HL-60/S4 treated with phorbol 12-myristate 13-acetate at 8.2 ng/mL for 4 days and 3 days (cell line): ENCODE measurements around the gene MSANTD1.

Experiments used
- in situ Hi-C: fragments of 300-500 bp; cut with MboI; formaldehyde crosslinking; loops from 2 replicates; pipeline ENCODE4 v1.15.0; 2022; ENCODE audit warnings: low sequenced_read_pairs

MSANTD1 gene

DNA sequence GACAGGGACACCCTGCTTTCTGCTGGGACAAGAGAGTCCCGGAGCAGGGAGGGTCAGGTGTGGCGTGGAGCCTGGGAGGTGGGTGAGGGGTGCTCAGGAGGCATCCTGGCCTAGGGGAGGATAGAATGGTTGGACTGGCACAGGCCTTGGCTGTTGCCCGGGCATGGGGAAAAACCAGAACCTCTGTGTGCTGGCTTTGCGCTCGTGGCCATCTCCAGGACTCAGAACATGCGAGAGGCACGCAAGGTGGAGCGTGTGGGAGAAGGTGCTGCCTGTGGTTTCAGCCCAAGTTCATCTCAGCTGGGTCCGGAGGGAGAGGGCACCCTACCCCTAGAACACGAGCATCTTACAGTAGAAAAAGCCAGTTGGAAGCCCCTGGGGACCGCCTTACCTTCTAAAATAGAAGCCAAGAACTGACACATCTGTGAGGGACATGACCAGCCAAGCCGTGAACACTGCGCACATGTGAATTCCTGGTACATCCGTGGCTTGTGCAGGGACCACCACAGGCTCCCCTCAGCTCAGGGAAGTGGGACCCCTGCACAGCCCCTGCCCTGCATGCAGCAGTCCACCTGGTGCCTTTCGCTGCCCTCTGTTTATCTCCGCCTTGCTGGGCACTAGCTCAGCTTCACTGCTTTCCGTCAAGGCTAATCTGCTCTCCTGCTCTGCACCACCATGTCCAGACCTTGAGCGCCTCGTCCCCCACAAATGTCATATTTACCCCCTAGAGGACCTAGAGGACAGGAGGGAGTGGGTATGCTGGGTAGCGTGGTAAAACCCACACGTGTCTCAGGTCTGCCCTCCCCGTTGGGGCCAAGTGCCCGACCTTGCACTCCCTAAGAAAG is 13.5 kb downstream of the MSANTD1 start:
- in situ Hi-C loops: no loop called here

DNA sequence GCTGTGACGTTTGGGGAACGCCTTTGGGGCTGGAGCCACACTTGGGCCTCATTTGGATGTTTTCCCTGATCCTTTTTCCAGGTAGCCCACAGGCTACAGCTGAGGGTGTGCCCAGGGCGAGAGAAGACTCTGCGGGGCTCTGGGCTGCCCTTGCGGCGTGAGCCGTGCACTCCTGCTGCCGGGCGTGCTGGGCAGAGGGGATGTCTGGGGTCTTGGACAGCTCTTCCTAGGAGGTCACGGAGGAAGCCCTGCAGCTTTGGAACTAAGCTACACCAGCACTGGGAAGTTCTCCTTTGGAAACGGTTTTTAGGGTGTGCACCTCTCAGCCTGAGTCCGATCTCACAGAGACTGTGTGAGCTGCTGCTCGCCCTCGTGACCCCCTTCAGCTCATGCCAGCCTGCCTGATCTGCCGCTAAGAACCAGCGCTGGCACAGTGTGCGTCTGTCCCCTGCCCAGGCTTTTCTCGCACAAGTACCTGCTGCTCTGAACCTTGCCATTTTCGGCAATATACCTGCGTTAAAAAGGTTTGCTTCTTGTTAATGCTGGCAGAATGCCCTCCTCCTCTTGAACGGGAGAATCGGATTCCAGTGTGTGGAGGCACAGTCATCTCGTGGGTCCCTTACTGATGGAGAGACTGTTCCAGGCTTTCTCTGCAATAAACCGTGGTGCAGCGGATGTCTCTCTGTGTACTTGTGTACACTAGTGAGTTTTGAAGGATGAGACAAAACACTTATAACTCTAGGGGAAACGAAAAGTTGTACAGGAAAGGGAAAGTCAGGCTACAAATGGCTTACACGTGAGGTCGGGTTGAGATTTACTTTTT is 14.3 kb downstream of the MSANTD1 start:
- in situ Hi-C loops: no loop called here

DNA sequence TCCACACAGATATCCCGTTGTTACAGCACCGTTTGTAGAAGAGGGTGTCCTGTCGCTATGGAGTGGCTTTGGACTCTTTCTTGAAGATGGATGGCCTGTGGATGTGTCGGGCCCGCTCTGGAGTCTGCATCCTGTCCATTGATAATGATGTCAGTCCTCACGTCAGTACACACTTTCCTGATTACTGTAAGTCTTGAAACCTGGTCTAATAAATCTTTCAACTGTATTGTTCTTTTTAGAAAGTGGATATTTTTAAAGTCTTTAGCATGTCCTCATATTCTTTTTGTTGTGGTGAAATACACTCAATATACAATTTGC is 14.9 kb downstream of the MSANTD1 start:
- in situ Hi-C loops: no loop called here

GRCh38 chr4:3266076-3266475 is 17.1 kb downstream of the MSANTD1 start:
- in situ Hi-C loops: no loop called here

DNA sequence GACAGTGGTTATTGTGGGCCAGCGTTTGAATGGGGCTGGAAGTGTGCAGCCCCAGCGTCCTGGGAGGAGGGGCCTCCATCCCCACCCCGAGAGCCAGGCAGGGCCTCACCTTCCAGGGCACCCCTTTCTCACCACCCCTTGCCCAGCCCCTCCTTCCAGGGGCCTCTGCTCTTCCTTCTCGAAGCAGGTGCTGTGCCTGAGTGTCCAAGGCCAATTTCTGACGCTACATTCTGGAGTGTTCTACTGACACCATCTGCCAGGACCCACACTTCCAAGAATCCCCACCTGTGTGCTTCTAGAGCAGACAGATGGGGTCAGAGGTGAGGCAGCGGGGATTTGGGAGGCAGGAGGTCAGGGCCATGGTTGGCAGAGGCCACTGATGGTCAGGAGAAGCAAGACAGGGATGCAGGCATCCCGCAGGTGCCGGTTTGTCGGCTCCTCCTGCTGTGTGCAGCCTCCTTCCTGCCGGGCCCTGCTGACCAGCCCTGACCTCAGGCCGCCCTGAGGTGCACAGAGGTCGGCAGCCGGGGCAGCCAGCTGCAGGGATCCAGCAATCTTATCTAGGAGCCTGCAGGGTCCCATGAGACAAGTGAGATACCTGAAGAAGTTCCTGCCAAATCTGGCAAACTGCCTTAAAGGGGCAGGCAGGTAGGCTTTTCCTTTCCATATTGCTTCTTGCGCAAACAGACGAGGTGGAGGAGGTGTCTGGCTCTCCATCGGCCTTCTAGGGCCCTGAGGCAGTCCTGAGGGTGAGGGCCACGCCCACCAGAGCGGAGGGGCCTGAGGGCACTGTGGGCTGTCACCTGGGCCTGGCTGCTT is 18.8 kb downstream of the MSANTD1 start:
- in situ Hi-C loops: no loop called here

- in situ Hi-C loops: no loop called here
Measured at GRCh38 chr4:3268395-3269104, 19.6 kb downstream of the MSANTD1 start.

- in situ Hi-C loops: no loop called here
Measured at GRCh38 chr4:3269105-3269927, 20.4 kb downstream of the MSANTD1 start.

GRCh38 chr4:3269991-3270611 is 21.1 kb downstream of the MSANTD1 start:
- in situ Hi-C loops: no loop called here

GRCh38 chr4:3271131-3271530 is 22.2 kb downstream of the MSANTD1 start:
- in situ Hi-C loops: no loop called here

- in situ Hi-C loops: no loop called here
Measured at GRCh38 chr4:3276986-3277385, 28.0 kb downstream of the MSANTD1 start.

GRCh38 chr4:3280466-3280865 is 31.5 kb downstream of the MSANTD1 start:
- in situ Hi-C loops: no loop called here

- in situ Hi-C loops: no loop called here
Measured at GRCh38 chr4:3283483-3283882, 34.5 kb downstream of the MSANTD1 start.

- in situ Hi-C loops: no loop called here
Measured at GRCh38 chr4:3283916-3284315, 35.0 kb downstream of the MSANTD1 start.

DNA sequence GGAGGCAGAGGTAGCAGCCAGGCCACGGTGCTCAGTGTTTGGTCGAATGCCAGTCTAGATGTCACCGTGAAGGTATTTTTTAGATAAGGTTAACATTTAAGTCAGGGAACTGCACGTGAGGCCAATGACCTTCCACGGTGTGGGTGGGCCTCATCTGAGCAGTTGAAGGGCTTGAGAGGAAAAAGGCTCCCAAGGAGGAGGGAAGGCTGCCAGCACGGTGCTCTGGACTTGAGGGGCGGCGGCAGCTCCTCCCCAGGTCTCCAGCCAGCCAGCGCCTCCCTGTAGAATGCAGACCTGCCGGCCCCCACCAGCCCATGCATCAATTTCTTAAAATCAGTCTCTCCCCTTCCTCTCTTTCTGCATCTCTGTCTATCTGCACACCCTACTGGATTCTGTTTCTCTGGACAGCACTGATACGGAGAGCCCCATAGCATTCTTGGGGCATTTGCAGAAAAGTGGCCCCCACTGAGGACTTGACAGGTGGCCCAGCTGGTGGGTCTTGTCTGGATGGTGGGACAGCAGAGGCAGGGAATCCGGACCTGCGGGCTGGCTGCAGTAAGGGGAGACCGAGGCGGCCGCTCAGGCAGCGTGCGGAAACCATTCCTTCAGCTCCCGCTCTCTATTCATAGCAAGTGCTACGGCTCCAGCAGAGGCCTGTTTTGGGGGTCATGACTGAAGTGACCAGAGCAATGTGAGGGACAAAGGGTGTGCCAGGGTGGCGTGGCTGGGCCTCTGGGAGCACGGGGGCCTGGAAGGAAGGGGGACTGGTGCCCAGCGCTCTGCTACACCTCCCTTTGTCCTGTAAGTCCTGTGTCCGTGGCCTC is 36.0 kb downstream of the MSANTD1 start:
- in situ Hi-C loops: no loop called here

- in situ Hi-C loops: no loop called here
Measured at GRCh38 chr4:3285558-3286334, 36.8 kb downstream of the MSANTD1 start.

- in situ Hi-C loops: no loop called here
Measured at GRCh38 chr4:3286335-3287175, 37.6 kb downstream of the MSANTD1 start.
